Endothelial cell of umbilical vein (primary cell): ENCODE data around the gene PRKCZ. TPM values are rescaled to one million over a fixed set of nuclear protein-coding genes. Genes with fewer than 3 reads are reported as not detected.

ENCODE experiments used
- BruUV-seq: library from RNA; stranded (reverse); fragments of 400-500 nt; replicated peaks from 2 replicates; lab custom pipeline; 2021; lab: Mats Ljungman, UMichigan
- CTCF ChIA-PET: fragments of 300-600, 350-600 bp; sonication (Branson Sonifier 250); formaldehyde crosslinking; loops from one replicate; lab custom pipeline; 2021; ENCODE audit warnings: antibody characterized with exemption, inconsistent platforms; lab: Charles Lee
- POLR2A ChIA-PET: fragments of 300-600, 350-600 bp; sonication (Branson Sonifier 250); formaldehyde crosslinking; loops from one replicate; lab custom pipeline; 2021; ENCODE audit warnings: antibody characterized with exemption, inconsistent platforms; lab: Charles Lee
- DNase-seq: peaks from one replicate; pipeline ENCODE4 v3.0.0-alpha.2; 2011; ENCODE audit warnings: low read depth, low spot score
- FAIRE-seq: peaks from 2 replicates; lab custom pipeline; 2011; peaks lifted over from hg19 to GRCh38; lab: Jason Lieb, UNC
- H2AFZ ChIP-seq: 2 replicates; pipeline ENCODE4 v1.6.0; 2012; ENCODE audit warnings: low read depth, low read length, control low read depth, inconsistent platforms
- H3K27ac ChIP-seq: 2 replicates; pipeline ENCODE4 v1.5.1; 2011; ENCODE audit warnings: low read depth, mild to moderate bottlenecking, control low read depth, low read length, moderate library complexity; ENCODE audit not compliant: insufficient read depth
- H3K27me3 ChIP-seq, 2 experiments: 2 replicates each; pipeline versions ENCODE4 v1.6.0 to v1.6.1; 2011; ENCODE audit warnings: low read length in 2 of 2, mixed read lengths in 1 of 2; ENCODE audit not compliant: control insufficient read depth in 2 of 2, insufficient read depth in 2 of 2
- H3K36me3 ChIP-seq, 2 experiments: 2 replicates in 1 of 2; 3 replicates in 1 of 2; pipeline ENCODE4 v1.5.1; 2011; ENCODE audit warnings: low read length in 2 of 2, mild to moderate bottlenecking in 1 of 2, moderate library complexity in 1 of 2; ENCODE audit not compliant: control insufficient read depth in 2 of 2, insufficient read depth in 2 of 2; ENCODE audit errors: extremely low read depth in 1 of 2
- H3K4me1 ChIP-seq: 3 replicates; pipeline ENCODE4 v1.5.1; 2011; ENCODE audit warnings: mild to moderate bottlenecking, low read length; ENCODE audit not compliant: control insufficient read depth, insufficient read depth; ENCODE audit errors: extremely low read depth
- H3K4me2 ChIP-seq: 2 replicates; pipeline ENCODE4 v1.6.1; 2011; ENCODE audit warnings: low read length, control low read depth, mixed read lengths; ENCODE audit not compliant: insufficient read depth
- H3K4me3 ChIP-seq, 3 experiments: fragments of 200-600 bp in 1 of 3; sonication (generic), shearing (Covaris generic) in 1 of 3; replicated peaks in 1 of 3; 2 replicates each; pipeline ENCODE4 v1.5.1; 2011 to 2016; ENCODE audit warnings: control low read depth in 3 of 3, low read length in 3 of 3, mild to moderate bottlenecking in 2 of 3, inconsistent platforms in 1 of 3, low read depth in 1 of 3, moderate library complexity in 1 of 3; ENCODE audit not compliant: insufficient read depth in 1 of 3
- H3K79me2 ChIP-seq: 2 replicates; pipeline ENCODE4 v1.6.0; 2012; ENCODE audit warnings: low read length, inconsistent platforms; ENCODE audit not compliant: control insufficient read depth, insufficient read depth
- H3K9ac ChIP-seq: replicated peaks from 2 replicates; pipeline ENCODE3; 2011; ENCODE audit warnings: low read length, control low read depth; ENCODE audit not compliant: insufficient read depth; ENCODE audit errors: extremely low read depth
- H3K9me1 ChIP-seq: replicated peaks from 3 replicates; pipeline ENCODE4 v1.6.0; 2011; ENCODE audit warnings: mild to moderate bottlenecking, low read length; ENCODE audit not compliant: control insufficient read depth, insufficient read depth; ENCODE audit errors: extremely low read depth
- H3K9me3 ChIP-seq: replicated peaks from 2 replicates; pipeline ENCODE4 v1.5.1; 2012; ENCODE audit warnings: low read length, inconsistent platforms; ENCODE audit not compliant: control insufficient read depth, insufficient read depth
- H4K20me1 ChIP-seq: replicated peaks from 2 replicates; pipeline ENCODE3; 2011; ENCODE audit warnings: mild to moderate bottlenecking, low read length; ENCODE audit not compliant: control insufficient read depth, insufficient read depth; ENCODE audit errors: extremely low read depth
- EZH2 ChIP-seq: IDR thresholded peaks from 2 replicates; pipeline ENCODE4 v1.6.1; 2012; ENCODE audit warnings: borderline replicate concordance, low read depth, mild to moderate bottlenecking, moderate library complexity, low read length, inconsistent platforms; ENCODE audit not compliant: severe bottlenecking
- FOS ChIP-seq: IDR thresholded peaks from 2 replicates; pipeline ENCODE4 v1.6.1; 2011; ENCODE audit warnings: mild to moderate bottlenecking, low read length, moderate library complexity, borderline replicate concordance; ENCODE audit not compliant: insufficient read depth
- GATA2 ChIP-seq: IDR thresholded peaks from 2 replicates; pipeline ENCODE4 v1.7.0; 2011; ENCODE audit warnings: low read depth, mild to moderate bottlenecking, moderate library complexity, mixed read lengths, low read length; ENCODE audit not compliant: insufficient read length, insufficient read depth
- JUN ChIP-seq: IDR thresholded peaks from 2 replicates; pipeline ENCODE4 v1.6.1; 2011; ENCODE audit warnings: borderline replicate concordance, low read depth; ENCODE audit not compliant: insufficient read length, insufficient read depth
- MYC ChIP-seq: IDR thresholded peaks from one replicate; pipeline ENCODE4 v1.6.1; 2011; ENCODE audit warnings: mild to moderate bottlenecking, low read depth, low read length
- POLR2AphosphoS5 ChIP-seq: IDR thresholded peaks from 2 replicates; pipeline ENCODE4 v1.6.1; 2012; ENCODE audit warnings: low read depth, mild to moderate bottlenecking, control low read depth, low read length, moderate library complexity; ENCODE audit not compliant: insufficient read depth
- dilution Hi-C: fragments of 300-500 bp; cut with MboI; formaldehyde crosslinking; loops from one replicate; pipeline ENCODE4 v1.15.0; 2019; ENCODE audit warnings: low sequenced_read_pairs; ENCODE audit not compliant: extremely low pct_ligation_motif_present
- intact Hi-C: fragments of 100-400 bp; cut with micrococcal nuclease; formaldehyde crosslinking; loops from one replicate; pipeline ENCODE4 v1.10.0; 2022
- polyA plus RNA-seq, 4 experiments: library from polyadenylated mRNA; depleted of rRNA in 3 of 4; stranded (reverse) in 3 of 4; unstranded in 1 of 4; fragments of >200 nt; gene quantifications; 2 replicates each; pipeline versions ENCODE4 v1.2.1 to v1.2.3, GENCODE V29; 2011 to 2012; ENCODE audit warnings: missing spikeins in 1 of 4
- total RNA-seq: library from RNA; stranded (reverse); gene quantifications from 2 replicates; pipeline ENCODE4 v1.2.3, GENCODE V29; 2021
- TF ChIP-seq, protein P1 (sequence below), 2 donors: IDR thresholded peaks; 1 replicate in 1 of 2; 2 replicates in 1 of 2; pipeline ENCODE4 v1.5.1; 2011; ENCODE audit warnings: low read length in 2 of 2, mild to moderate bottlenecking in 2 of 2, moderate library complexity in 2 of 2, control low read depth in 1 of 2, inconsistent platforms in 1 of 2, low read depth in 1 of 2; ENCODE audit not compliant: insufficient read depth in 1 of 2; ENCODE audit errors: extremely low read depth in 1 of 2
- TF ChIP-seq, protein P2 (sequence below): IDR thresholded peaks from 2 replicates; pipeline ENCODE4 v1.6.1; 2011; ENCODE audit not compliant: insufficient read depth, insufficient read length

Gene PRKCZ
- total and polyA plus RNA-seq, 2 donors (not counting 3 experiments of a cell fraction or from before 2014, with no cell fraction given): 0.22 to 1.7 TPM

DNA sequence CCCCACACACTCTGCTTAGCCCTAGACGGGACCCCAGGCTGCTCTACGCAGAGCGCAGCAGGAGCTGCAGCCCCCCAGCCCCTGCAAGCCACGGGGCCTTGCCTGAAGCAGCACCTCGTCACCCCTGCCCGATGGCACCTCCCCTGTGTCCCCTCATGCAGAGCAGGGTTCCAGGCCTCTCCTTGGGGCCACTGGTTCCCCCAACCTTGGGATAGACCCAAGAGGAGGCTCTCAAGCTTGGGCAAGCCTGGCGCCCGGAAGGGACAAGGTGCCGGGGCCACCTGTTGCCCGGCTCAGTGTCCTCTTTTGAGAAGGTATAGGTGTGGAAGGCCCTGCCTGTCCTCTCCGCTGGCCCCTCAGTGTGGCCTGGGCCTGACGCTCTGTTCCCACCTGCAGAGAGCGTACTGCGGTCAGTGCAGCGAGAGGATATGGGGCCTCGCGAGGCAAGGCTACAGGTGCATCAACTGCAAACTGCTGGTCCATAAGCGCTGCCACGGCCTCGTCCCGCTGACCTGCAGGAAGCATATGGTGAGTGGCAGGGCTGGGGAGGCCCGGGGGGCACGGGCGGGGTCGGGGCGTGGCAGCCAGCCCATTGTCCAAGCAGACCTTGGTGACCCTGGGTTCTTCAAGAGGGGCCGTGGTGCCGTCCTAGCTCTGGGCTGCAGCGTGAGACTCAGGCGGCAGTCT, 93.7 kb downstream of the PRKCZ start:
- dilution Hi-C loops: no loop called here
- Histone ChIP-seq H3K4me2 (no peak overlapping the region), H3K27me3 (no peaks in the 10 kb centered on the region), H3K79me2 (no peaks in the 10 kb centered on the region), H3K9me1 (no peaks in the 10 kb centered on the region), H3K9me3 (no peaks in the 10 kb centered on the region), H3K9ac (no peak overlapping the region), H3K4me1 (peaks cover 8% of the 10 kb centered on the region), H3K27ac (no peak overlapping the region), H4K20me1 (no peaks in the 10 kb centered on the region), H3K36me3 (no peaks in the 10 kb centered on the region), H2AFZ (no peak overlapping the region), H3K4me3 (no peak overlapping the region)
- ChIA-PET POLR2A (no interaction called here), CTCF (interaction anchor here (0.7 kb wide), 1 partner anchor 30 kb away, joined by 3 read pairs; no protein-coding TSS in a partner anchor)
- intact Hi-C loops: no loop called here
- no TSS peak for BruUV-seq
- TF ChIP-seq JUN (no peak), POLR2AphosphoS5 (no peak), FOS (no peak), EZH2 (no peak), MYC (no peak), GATA2 (no peak)
- TF ChIP-seq, protein P1, sequence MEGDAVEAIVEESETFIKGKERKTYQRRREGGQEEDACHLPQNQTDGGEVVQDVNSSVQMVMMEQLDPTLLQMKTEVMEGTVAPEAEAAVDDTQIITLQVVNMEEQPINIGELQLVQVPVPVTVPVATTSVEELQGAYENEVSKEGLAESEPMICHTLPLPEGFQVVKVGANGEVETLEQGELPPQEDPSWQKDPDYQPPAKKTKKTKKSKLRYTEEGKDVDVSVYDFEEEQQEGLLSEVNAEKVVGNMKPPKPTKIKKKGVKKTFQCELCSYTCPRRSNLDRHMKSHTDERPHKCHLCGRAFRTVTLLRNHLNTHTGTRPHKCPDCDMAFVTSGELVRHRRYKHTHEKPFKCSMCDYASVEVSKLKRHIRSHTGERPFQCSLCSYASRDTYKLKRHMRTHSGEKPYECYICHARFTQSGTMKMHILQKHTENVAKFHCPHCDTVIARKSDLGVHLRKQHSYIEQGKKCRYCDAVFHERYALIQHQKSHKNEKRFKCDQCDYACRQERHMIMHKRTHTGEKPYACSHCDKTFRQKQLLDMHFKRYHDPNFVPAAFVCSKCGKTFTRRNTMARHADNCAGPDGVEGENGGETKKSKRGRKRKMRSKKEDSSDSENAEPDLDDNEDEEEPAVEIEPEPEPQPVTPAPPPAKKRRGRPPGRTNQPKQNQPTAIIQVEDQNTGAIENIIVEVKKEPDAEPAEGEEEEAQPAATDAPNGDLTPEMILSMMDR (IDR thresholded peaks at IDR 0.05; ENCODE audit: extremely low read depth in 1 of 2, insufficient read depth in 1 of 2, low read depth in 1 of 2, low read length in 2 of 2): no peak
- TF ChIP-seq, protein P2, sequence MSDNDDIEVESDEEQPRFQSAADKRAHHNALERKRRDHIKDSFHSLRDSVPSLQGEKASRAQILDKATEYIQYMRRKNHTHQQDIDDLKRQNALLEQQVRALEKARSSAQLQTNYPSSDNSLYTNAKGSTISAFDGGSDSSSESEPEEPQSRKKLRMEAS: no peak
- no peak for DNase-seq
- no peak for FAIRE-seq
